HG03565 (cell line): ENCODE measurements around the gene TOMM6.
A peak's percentile ranks its signal among the peaks of the same experiment; 100 is the strongest.
"Not testable (repeated sequence)": the region's sequence is repeated elsewhere in the genome, so short reads cannot be mapped to it uniquely, and the experiment has no call there.

Experiments used
- ATAC-seq: cut with Tn5 transposase; IDR thresholded peaks from one replicate; pipeline ENCODE4 v1.9.1; 2021; ENCODE audit warnings: mild to moderate bottlenecking, moderate library complexity; ENCODE audit not compliant: unreplicated experiment

TOMM6 gene

GRCh38 chr6:41783106-41783780 is 4.3 kb upstream of the TOMM6 start:
- ATAC-seq = no peak

GRCh38 chr6:41784581-41785171 is 2.8 kb upstream of the TOMM6 start:
- ATAC-seq = no peak

- no peak for ATAC-seq
Measured at GRCh38 chr6:41785254-41785653, 2.2 kb upstream of the TOMM6 start.

DNA sequence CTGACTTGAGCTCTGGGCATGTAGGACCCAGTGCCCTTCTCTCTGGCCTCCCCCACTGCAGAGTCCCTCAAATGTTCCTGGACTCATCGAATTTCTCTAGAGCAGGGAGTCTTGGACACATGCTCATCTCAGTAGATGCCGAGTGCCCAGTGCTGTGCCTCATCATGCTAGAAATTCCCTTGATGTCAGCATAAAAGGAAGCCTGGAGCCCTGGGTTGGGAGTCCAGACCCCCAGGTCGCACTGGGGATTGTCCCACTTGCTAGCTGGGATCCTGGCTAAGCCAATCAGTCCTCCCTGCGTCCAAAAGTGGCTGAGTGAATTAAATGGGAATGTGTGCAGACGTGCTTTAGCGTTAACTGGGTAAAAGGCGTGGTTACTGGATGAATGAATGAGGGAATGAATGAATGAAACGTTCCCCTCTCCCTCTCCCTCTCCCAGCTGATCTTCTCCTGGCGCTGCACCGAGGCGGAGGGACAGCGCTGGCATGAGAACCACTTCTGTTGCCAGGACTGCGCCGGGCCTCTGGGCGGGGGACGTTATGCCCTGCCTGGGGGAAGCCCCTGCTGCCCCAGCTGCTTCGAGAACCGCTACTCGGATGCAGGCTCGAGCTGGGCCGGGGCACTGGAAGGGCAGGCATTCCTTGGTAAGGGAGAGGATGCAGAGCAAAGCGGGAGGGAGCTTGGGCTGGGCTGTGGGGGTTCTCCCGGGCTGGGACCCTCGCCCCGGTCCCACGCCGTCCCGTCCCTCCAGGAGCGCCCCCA is 1.6 kb upstream of the TOMM6 start:
- ATAC-seq = no peak

DNA sequence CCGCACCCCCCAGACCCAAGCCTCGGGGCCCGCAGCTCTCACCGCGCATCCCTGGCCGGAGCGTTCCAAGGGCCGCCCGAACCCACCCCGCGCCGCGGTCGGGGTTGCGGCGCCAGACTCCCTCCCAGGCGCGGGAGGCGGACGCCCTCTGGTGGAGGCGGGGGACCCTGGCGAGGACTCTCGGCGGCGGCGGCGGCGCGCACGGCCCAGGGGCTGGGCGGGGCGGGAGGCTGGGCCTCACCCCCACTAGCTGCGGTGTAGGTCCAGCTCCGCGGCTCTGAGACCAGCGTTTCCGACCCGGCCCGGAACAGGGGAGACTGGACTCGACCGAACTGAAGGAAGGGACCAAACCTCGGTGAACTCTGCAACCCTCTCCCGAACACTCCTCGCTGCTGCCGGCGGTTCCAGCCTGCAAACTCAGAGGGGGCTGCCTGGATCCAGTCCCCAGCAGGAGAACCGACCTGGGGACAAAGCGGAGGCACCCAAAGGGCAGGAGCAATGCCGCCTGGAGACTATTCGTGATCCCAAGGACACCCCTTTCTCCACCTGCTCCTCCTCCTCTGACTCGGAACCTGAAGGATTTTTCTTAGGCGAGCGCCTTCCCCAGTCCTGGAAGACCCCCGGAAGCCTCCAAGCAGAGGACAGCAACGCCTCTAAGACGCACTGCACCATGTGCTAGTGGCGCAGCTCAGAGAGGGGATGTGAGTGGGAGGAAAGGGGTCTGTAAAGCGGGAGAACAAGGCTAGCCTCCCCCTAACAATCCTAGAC is 859 bp upstream of the TOMM6 start:
- ATAC-seq = peak; percentile 43

DNA sequence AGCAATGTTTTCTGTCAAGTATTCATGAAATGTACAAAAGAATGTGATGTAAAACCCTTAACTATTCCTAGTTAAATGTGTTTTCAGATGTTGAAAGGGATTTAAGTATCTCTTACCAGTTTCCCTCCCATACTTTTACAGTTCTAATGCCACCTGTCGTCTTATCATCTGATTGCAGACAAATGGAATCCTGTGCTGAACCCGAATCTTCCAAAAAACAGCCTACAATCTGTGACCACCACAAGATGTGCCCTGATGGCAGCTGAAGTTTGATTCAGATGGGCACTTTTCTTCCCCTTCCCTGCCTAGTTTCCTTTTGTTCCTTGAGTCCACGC is 1.9 kb downstream of the TOMM6 start:
- no peak for ATAC-seq

DNA sequence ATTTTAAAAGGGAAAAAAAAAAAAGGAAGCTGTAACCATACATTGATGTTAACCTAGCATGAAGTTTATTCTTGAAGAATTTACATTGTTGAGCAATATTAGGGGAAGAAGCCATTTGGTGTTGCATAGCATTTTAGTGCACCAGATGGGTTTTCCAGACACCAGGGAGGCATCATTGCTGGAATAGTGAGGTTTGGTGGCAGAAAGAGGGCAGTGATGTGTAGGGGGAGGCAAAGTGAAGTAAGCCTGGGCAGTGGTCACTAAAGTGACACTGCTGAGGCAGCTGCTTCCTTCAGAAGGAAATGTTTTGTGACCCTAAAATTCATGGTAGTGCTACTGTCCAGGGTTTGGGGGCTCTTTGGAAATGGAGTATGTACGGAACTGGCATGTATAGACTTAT is 2.6 kb downstream of the TOMM6 start:
- ATAC-seq = no peak

DNA sequence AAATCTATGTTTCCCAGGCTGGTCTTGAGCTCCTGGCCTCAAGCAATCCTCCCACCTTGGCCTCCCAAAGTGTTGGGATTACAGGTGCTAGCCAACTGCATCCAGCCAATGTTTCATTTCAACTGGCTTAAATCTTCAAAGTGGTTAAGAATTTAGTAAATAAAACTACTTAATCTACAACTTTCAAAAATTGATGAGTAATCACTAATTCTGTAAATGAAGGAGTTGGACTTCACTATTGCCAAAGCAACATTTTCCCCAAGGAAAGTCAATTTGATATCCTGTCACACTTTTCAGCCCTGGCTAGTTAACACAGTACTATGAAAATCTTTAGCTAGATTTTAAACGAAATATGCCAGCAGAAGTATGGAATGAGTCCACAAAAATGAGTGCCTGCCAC is 3.8 kb downstream of the TOMM6 start:
- ATAC-seq = no peak

DNA sequence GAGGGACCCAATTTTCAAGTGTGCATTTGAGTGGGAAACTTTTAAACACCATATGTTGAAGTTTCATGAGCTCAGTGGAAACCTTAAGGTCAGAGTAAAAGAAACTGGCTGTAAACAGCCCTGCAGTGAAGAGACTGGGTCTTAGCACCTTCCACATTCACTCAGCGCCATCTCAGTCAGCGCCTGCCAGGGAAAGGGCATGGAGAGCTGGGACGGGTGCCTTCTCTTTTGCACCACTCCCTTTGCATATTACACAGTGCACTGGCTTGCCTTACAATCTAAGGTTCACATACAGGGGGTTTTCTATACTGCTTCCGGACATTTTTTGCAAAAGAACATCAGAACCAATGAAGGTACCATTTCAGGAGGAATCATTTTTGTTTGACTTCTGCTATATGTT is 4.5 kb downstream of the TOMM6 start:
- no peak for ATAC-seq

GRCh38 chr6:41796474-41796873 is 9.0 kb downstream of the TOMM6 start:
- no peak for ATAC-seq

DNA sequence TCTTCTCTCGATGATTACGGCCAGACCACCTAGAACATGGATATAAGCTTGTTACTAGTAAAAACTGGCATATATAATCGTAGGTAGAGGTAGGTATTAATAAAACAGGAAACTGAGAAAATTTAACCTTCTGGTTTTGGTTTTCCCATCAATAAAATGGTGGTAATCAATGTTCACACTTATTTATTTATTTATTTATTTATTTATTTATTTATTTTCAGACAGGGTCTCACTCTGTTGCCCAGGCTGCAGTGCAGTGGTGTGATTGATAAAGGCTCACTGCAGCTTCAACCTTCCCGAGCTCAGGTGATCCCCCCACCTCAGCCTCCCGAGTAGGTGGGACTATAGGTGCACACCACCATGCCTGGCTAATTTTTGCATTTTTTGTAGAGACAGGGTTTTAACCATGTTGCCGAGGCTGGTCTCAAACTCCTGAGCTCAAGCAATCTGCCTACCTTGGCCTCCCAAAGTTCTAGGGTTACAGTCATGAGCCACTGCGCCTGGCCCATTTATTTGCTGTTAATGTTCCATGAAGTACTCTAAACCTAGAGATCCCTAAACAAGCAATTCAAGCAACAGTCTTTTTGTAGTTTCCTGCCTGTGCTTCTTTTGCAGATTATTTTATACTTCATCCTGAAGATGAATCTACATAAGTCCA is 11.5 kb downstream of the TOMM6 start:
- ATAC-seq = no peak

DNA sequence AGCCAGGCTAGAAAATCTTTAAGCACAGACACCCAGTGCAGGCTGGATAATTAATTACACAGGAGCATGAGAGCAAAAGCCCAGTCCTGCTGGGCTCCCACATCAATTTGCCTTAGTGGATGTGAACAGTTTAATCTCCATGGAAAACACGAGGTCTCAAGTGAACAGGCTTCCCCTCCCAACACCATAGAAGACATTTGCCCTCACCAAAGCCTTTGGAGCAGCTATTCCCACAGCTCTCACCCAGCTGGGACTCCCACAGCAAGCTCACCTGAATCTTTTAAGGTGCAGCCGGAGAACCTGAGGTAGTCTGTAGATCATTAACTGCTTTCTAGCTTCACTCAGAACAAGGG is 12.0 kb downstream of the TOMM6 start:
- no peak for ATAC-seq

DNA sequence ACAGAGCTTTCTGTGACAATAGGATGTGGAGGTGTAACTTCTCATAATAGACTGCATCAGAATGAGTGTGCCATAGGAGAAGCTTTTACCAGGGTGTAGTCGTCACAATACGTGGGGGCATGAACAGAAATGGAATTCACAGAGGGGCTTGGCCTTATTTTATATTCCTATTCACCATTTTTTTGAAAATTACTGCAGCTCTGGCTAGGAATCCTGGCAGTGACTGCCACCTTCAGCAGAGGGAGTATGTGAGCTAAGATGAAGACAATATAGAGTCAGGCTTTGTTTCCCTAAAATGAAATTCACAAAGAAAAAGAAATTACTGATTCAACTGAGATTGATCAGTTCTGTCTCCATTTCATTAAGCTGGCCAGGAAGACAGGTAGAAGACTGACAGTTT is 13.9 kb downstream of the TOMM6 start:
- no peak for ATAC-seq

- no peak for ATAC-seq
Measured at GRCh38 chr6:41805830-41806774, 18.6 kb downstream of the TOMM6 start.

- no peak for ATAC-seq
Measured at GRCh38 chr6:41811095-41811494, 23.6 kb downstream of the TOMM6 start.

DNA sequence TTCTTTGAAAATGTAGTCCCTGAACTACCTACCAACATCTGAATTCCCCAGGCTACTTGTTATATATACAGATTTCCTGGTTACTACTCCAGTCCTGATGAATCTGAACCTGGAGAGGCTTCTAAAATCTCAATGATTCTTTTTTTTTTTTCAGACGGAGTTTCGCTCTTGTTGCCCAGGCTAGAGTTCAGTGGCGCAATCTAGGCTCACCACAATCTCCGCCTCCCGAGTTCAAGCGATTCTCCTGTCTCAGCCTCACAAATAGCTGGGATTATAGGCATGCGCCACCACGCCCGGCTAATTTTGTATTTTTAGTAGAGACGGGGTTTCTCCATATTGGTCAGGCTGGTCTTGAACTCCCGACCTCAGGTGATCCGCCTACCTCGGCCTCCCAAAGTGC is 24.5 kb downstream of the TOMM6 start:
- not testable (repeated sequence) for ATAC-seq

- no peak for ATAC-seq
Measured at GRCh38 chr6:41813469-41813868, 26.0 kb downstream of the TOMM6 start.

DNA sequence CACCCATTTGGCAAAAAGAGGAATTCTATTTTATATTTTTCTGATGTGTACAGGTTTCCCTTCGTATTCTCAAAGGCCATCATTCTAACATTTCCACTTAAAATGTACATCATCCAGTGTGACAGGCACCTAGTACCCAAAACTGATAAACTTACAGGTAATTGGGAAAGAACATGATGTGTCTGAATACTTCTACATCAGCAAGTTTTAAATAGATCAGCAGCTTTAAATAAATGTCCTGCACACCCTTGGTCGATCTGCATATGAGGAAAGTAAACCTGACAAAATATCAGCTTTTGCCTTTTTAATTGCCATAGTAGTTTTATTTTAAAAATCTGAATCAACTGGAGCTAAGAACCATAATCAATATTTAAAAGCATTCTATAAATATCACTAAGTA is 26.5 kb downstream of the TOMM6 start:
- ATAC-seq = no peak

DNA sequence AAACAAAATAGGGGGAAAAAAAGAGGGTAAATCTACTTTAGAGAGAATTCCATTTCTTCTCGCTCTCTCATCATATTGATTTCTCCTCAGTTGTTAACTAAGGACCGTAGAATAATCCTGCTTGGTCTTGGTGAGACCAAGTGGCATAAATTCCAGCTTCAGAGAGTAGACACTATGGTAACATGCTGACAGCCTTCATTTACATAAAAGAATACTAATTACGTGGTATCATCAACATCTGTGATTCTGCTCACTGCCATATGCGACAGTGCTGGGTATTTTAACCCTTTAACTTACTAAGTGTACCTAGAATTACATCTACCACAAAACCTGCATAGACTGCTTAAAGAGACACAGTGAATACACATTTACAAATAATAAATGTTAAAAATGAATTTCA is 27.1 kb downstream of the TOMM6 start:
- no peak for ATAC-seq

- no peak for ATAC-seq
Measured at GRCh38 chr6:41815587-41815986, 28.1 kb downstream of the TOMM6 start.
